ENCODE data around the gene RNF40. TPM values are rescaled to one million over a fixed set of nuclear protein-coding genes. Genes with fewer than 3 reads are reported as not detected.
A peak's percentile ranks its signal among the peaks of the same experiment; 100 is the strongest.

The RNF40 gene
- total RNA-seq, 5 donors from 2014 or later (not counting 1 experiment from before 2014, with no cell fraction given), result 55.7 to 106 (median 95.9) TPM

DNA sequence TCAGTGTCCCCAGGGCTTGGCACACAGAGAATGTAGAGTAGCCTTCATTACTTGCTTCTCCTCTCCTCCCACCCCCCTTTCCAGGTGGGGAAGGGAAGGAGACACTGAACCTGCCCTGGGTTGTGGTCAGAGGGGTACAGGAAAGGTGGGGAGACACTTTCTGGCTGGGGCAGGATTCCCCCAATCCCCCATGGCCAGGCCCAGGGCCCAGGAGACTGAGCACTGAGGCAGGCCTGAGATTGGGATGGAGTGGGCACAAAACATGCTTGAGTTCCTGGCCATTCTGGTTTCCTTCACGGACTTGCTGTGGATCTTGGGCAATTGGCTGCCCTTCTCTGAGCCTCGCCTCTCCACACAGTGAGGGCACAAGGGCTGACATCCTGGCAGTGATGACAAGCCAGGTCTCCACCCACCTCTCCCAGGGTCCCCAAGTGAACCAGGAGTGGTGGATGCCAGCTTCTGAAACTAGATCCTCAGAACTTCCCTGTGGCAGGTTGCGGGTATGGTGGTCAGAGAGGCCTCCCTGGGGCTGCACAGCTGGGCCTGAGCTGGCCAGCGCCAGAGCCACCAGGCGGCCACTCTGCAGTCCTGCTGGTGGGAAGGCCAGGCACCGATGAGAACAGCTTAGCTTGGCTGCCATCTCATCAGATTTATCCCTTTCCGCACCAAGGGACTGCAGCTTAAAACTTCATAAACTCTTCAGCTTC is 15.6 kb downstream of the RNF40 start:
- no peaks in the 10 kb centered on the region for H3K9me3 ChIP-seq
- ChIA-PET CTCF (no interaction called here), POLR2A (interaction anchor here in 1 of 2 donors (0.6 kb wide), 1 partner anchor 287 kb away, joined by 4 read pairs; no protein-coding TSS in a partner anchor)
- no peaks in the 10 kb centered on the region for H3K9me3 Mint-ChIP-seq
- H3K4me1 ChIP-seq (ENCODE audit: control insufficient read depth in 1 of 2, extremely low read depth in 1 of 2, insufficient read depth in 2 of 2, low read length in 2 of 2), result peaks cover 0 to 20% of the 10 kb centered on the region in 2 experiments
- H3K4me3 Mint-ChIP-seq, result peak overlapping the region; percentile 60 to 86 (median 83)
- peaks cover 19 to 29% (median 25%) of the 10 kb centered on the region in 3 donors for H3K4me1 Mint-ChIP-seq
- H3K27ac ChIP-seq (ENCODE audit: low read length), result no peak overlapping the region
- H3K27me3 Mint-ChIP-seq, result peaks cover 0 to 2% of the 10 kb centered on the region in 2 donors
- DNase-seq (no peak), ATAC-seq (replicated peaks in 1 of 4) (no peak)
- 98% methylated on average over 4 of the region's 7 CpGs for WGBS (ENCODE audit: insufficient coverage)
- peaks cover 7% of the 10 kb centered on the region for H3K36me3 Mint-ChIP-seq
- H3K27ac Mint-ChIP-seq, result no peak overlapping the region
- peaks cover 0 to 17% of the 10 kb centered on the region in 2 experiments for H3K27me3 ChIP-seq (replicated peaks in 1 of 2; ENCODE audit: control insufficient read depth in 2 of 2, extremely low read depth in 1 of 2, insufficient read depth in 2 of 2, low read length in 1 of 2)
- H3K36me3 ChIP-seq (ENCODE audit: control insufficient read depth in 2 of 2, extremely low read depth in 1 of 2, insufficient read depth in 1 of 2, low read length in 1 of 2), result peaks cover 4 to 5% of the 10 kb centered on the region in 2 donors
- no peak overlapping the region for H3K4me3 ChIP-seq (ENCODE audit: control insufficient read depth in 1 of 2, extremely low read depth in 1 of 2, low read length in 1 of 2)

DNA sequence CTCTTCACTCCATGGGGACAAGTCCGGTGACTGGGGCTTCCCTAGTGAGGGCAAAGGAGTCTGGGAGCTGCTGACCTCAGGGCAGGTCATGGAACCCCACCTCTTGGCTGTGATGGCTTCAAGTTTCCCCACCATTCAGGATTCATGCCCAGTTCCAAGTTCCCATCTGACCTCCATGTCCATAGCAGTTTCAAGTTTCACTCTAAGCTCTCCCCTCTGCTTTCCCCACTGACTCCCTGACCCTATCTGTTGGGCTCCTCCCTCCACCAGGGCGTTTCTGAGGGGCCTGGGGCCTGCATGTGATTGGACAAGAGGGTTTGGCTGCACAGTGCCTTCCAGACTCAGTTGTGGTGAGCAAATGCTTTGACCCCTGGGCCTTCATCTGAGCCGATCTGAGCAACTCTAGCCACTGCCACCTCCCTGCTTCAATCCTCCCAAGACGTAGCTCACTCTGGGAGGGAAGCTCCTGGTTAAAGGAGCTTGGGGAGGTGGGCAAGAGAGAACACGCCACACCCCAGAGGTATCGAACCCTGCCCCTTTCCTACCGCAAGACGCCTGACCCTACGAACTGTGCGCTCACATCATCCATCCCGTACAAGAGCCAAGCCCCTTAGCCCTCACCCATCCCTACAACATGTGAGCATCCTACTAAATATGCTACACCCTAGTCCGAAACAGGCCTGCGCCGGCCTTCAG is 16.6 kb downstream of the RNF40 start:
- Mint-ChIP-seq H3K27me3 (peaks cover 0 to 2% of the 10 kb centered on the region in 2 donors), H3K4me1 (peaks cover 15 to 22% (median 21%) of the 10 kb centered on the region in 3 donors), H3K27ac (no peak overlapping the region), H3K9me3 (no peaks in the 10 kb centered on the region), H3K4me3 (peak overlapping the region in 1 of 3 donors; percentile 2), H3K36me3 (peaks cover 8% of the 10 kb centered on the region)
- Histone ChIP-seq H3K4me3 (ENCODE audit: control insufficient read depth in 1 of 2, extremely low read depth in 1 of 2, low read length in 1 of 2) (no peak overlapping the region), H3K27ac (ENCODE audit: low read length) (no peak overlapping the region), H3K36me3 (ENCODE audit: control insufficient read depth in 2 of 2, extremely low read depth in 1 of 2, insufficient read depth in 1 of 2, low read length in 1 of 2) (peaks cover 0 to 6% of the 10 kb centered on the region in 2 donors), H3K9me3 (no peaks in the 10 kb centered on the region), H3K4me1 (ENCODE audit: control insufficient read depth in 1 of 2, extremely low read depth in 1 of 2, insufficient read depth in 2 of 2, low read length in 2 of 2) (peaks cover 0 to 20% of the 10 kb centered on the region in 2 experiments), H3K27me3 (replicated peaks in 1 of 2; ENCODE audit: control insufficient read depth in 2 of 2, extremely low read depth in 1 of 2, insufficient read depth in 2 of 2, low read length in 1 of 2) (peaks cover 0 to 19% of the 10 kb centered on the region in 2 experiments)
- WGBS (ENCODE audit: insufficient coverage), result 99% methylated on average over 9 of the region's 14 CpGs
- ChIA-PET CTCF (no interaction called here), POLR2A (no interaction called here)
- no peak for ATAC-seq (replicated peaks in 1 of 4)
- no peak for DNase-seq

DNA sequence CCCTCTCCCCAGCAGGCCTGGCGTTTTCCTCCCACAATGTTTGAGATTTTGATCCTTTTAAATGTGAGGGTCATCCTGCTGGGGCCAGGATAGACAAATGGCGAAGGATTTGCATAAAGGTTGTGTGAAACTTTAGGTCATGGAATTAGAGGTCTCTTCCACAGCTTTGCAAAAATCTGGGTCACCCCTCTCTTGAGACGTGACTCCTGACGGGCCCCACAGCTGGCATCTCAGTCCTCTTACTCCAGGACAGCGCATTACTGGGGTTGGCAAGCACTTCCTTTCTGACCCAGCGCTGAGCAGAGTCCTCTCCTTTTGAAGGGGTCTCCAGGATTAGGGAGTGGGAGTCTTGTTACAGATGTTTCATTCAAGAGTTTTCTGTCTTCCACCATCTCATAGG is 17.5 kb downstream of the RNF40 start:
- peaks cover 12 to 18% (median 18%) of the 10 kb centered on the region in 3 donors for H3K4me1 Mint-ChIP-seq
- H3K36me3 Mint-ChIP-seq, result peaks cover 8% of the 10 kb centered on the region
- H3K36me3 ChIP-seq (ENCODE audit: control insufficient read depth in 2 of 2, extremely low read depth in 1 of 2, insufficient read depth in 1 of 2, low read length in 1 of 2), result peaks cover 0 to 6% of the 10 kb centered on the region in 2 donors
- DNase-seq (no peak), ATAC-seq (replicated peaks in 1 of 4) (no peak)
- H3K27ac ChIP-seq (ENCODE audit: low read length), result no peak overlapping the region
- H3K4me3 Mint-ChIP-seq, result no peak overlapping the region
- H3K27ac Mint-ChIP-seq, result no peak overlapping the region
- H3K27me3 ChIP-seq (replicated peaks in 1 of 2; ENCODE audit: control insufficient read depth in 2 of 2, extremely low read depth in 1 of 2, insufficient read depth in 2 of 2, low read length in 1 of 2), result peaks cover 0 to 22% of the 10 kb centered on the region in 2 experiments
- no peaks in the 10 kb centered on the region for H3K9me3 Mint-ChIP-seq
- ChIA-PET CTCF (no interaction called here), POLR2A (no interaction called here)
- WGBS (ENCODE audit: insufficient coverage), result 100% methylated on average over 2 of the region's 6 CpGs
- H3K9me3 ChIP-seq, result no peaks in the 10 kb centered on the region
- no peak overlapping the region for H3K4me3 ChIP-seq (ENCODE audit: control insufficient read depth in 1 of 2, extremely low read depth in 1 of 2, low read length in 1 of 2)
- peaks cover 0 to 20% of the 10 kb centered on the region in 2 experiments for H3K4me1 ChIP-seq (ENCODE audit: control insufficient read depth in 1 of 2, extremely low read depth in 1 of 2, insufficient read depth in 2 of 2, low read length in 2 of 2)
- peaks cover 0 to 2% of the 10 kb centered on the region in 2 donors for H3K27me3 Mint-ChIP-seq

DNA sequence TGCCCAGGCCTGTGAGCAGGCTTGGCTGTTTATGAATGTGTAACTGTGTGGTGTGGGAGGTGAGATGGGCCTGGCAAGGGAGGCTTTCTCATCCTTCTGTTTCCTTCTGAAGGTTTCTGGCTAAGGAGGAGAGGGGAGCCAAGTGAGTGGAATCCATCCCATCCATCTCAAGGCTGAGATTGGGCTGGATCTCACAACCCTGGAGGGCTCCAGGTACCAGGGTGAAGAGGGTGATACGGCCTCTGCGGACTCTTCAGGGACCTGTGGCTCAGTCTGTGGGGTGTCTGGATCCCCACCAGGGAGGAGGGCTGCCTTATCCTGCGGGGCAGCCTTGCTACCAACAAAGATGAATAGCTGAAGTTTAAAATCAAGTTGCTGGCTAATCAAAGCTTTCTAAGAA is 17.9 kb downstream of the RNF40 start:
- DNase-seq (no peak), ATAC-seq (replicated peaks in 1 of 4) (no peak)
- H3K9me3 ChIP-seq, result no peaks in the 10 kb centered on the region
- H3K36me3 ChIP-seq (ENCODE audit: control insufficient read depth in 2 of 2, extremely low read depth in 1 of 2, insufficient read depth in 1 of 2, low read length in 1 of 2), result peaks cover 0 to 6% of the 10 kb centered on the region in 2 donors
- H3K9me3 Mint-ChIP-seq, result no peaks in the 10 kb centered on the region
- H3K4me1 Mint-ChIP-seq, result peaks cover 10 to 17% (median 14%) of the 10 kb centered on the region in 3 donors
- no peak overlapping the region for H3K27ac Mint-ChIP-seq
- peaks cover 0 to 22% of the 10 kb centered on the region in 2 experiments for H3K27me3 ChIP-seq (replicated peaks in 1 of 2; ENCODE audit: control insufficient read depth in 2 of 2, extremely low read depth in 1 of 2, insufficient read depth in 2 of 2, low read length in 1 of 2)
- H3K27ac ChIP-seq (ENCODE audit: low read length), result no peak overlapping the region
- POLR2A ChIA-PET, result no interaction called here
- H3K4me1 ChIP-seq (ENCODE audit: control insufficient read depth in 1 of 2, extremely low read depth in 1 of 2, insufficient read depth in 2 of 2, low read length in 2 of 2), result peaks cover 0 to 15% of the 10 kb centered on the region in 2 experiments
- no peak overlapping the region for H3K4me3 Mint-ChIP-seq
- CTCF ChIA-PET, result no interaction called here
- H3K36me3 Mint-ChIP-seq, result peaks cover 8% of the 10 kb centered on the region
- H3K27me3 Mint-ChIP-seq, result peaks cover 0 to 5% of the 10 kb centered on the region in 2 donors
- WGBS (ENCODE audit: insufficient coverage), result 73% methylated on average over 3 of the region's 3 CpGs
- no peak overlapping the region for H3K4me3 ChIP-seq (ENCODE audit: control insufficient read depth in 1 of 2, extremely low read depth in 1 of 2, low read length in 1 of 2)

DNA sequence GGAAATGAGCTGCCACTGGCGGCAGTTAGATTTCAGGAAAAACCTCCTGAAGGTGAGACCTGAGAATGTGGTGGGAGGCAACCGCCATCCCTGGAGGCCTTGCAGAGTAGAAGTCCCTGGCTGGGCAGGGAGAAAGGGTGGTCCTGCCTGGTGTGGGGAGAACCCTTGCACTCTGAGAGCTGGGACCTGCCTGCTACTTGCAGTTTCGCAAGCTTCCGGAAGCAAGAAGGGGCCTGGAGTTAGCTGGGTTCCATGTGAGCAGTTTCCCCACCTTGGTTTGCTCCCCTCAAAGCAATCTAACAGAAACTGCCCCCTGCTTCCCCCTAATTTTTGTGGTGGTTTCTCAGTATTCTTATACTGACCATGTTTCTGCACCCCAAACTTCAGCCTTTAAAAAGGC is 18.4 kb downstream of the RNF40 start:
- H3K27ac ChIP-seq (ENCODE audit: low read length), result no peak overlapping the region
- H3K27ac Mint-ChIP-seq, result no peak overlapping the region
- CTCF ChIA-PET, result no interaction called here
- H3K4me3 Mint-ChIP-seq, result no peak overlapping the region
- H3K4me3 ChIP-seq (ENCODE audit: control insufficient read depth in 1 of 2, extremely low read depth in 1 of 2, low read length in 1 of 2), result no peak overlapping the region
- no peak for ATAC-seq (replicated peaks in 1 of 4)
- H3K9me3 Mint-ChIP-seq, result no peaks in the 10 kb centered on the region
- H3K27me3 Mint-ChIP-seq, result peaks cover 0 to 8% of the 10 kb centered on the region in 2 donors
- H3K4me1 Mint-ChIP-seq, result peaks cover 13 to 17% (median 14%) of the 10 kb centered on the region in 3 donors
- POLR2A ChIA-PET, result no interaction called here
- peaks cover 8% of the 10 kb centered on the region for H3K36me3 Mint-ChIP-seq
- DNase-seq, result no peak
- peaks cover 0 to 6% of the 10 kb centered on the region in 2 donors for H3K36me3 ChIP-seq (ENCODE audit: control insufficient read depth in 2 of 2, extremely low read depth in 1 of 2, insufficient read depth in 1 of 2, low read length in 1 of 2)
- WGBS (ENCODE audit: insufficient coverage), result 50% methylated on average over 1 of the region's 4 CpGs
- peaks cover 0 to 22% of the 10 kb centered on the region in 2 experiments for H3K27me3 ChIP-seq (replicated peaks in 1 of 2; ENCODE audit: control insufficient read depth in 2 of 2, extremely low read depth in 1 of 2, insufficient read depth in 2 of 2, low read length in 1 of 2)
- no peaks in the 10 kb centered on the region for H3K9me3 ChIP-seq
- H3K4me1 ChIP-seq (ENCODE audit: control insufficient read depth in 1 of 2, extremely low read depth in 1 of 2, insufficient read depth in 2 of 2, low read length in 2 of 2), result peaks cover 0 to 11% of the 10 kb centered on the region in 2 experiments

DNA sequence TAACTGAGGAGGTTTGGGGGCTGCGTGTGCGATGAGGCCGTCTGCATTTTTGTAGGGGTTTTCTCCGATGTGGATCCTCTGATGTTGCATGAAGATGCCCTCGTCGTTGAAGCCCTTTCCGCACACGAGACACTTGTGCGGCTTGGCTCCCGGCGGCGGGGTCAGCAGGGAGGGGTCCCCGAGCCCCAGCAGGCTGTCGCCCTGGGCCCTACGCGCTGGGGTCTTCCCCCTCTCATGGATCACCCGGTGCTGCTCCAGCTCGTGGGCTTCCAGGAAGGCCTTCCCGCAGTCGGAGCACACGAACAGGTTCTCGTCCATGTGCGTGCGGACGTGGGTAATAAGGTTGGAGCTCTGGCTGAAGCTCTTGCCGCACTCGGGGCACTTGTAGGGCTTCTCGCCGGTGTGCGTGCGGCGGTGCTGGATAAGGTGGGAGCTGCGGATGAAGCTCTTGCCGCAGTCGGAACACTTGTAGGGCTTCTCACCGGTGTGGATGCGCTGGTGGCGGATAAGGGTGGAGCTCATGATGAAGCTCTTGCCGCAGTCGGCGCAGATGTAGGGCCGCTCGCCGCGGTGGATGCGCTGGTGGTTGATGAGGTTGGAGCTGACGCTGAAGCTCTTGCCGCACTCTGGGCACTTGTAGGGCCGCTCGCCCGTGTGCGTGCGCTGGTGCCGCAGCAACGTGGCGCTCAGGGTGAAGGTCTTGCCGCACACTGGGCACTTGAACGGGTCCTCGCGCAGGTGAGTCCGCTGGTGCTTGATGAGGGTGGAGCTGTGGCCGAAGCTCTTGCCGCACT is 20.6 kb downstream of the RNF40 start:
- Histone ChIP-seq H3K4me1 (ENCODE audit: control insufficient read depth in 1 of 2, extremely low read depth in 1 of 2, insufficient read depth in 2 of 2, low read length in 2 of 2) (peaks cover 2 to 17% of the 10 kb centered on the region in 2 experiments), H3K27me3 (replicated peaks in 1 of 2; ENCODE audit: control insufficient read depth in 2 of 2, extremely low read depth in 1 of 2, insufficient read depth in 2 of 2, low read length in 1 of 2) (peaks cover 0 to 26% of the 10 kb centered on the region in 2 experiments), H3K4me3 (ENCODE audit: control insufficient read depth in 1 of 2, extremely low read depth in 1 of 2, low read length in 1 of 2) (no peak overlapping the region), H3K9me3 (no peaks in the 10 kb centered on the region), H3K36me3 (ENCODE audit: control insufficient read depth in 2 of 2, extremely low read depth in 1 of 2, insufficient read depth in 1 of 2, low read length in 1 of 2) (peaks cover 0 to 6% of the 10 kb centered on the region in 2 donors), H3K27ac (ENCODE audit: low read length) (no peak overlapping the region)
- ATAC-seq (replicated peaks in 1 of 4) (no peak), DNase-seq (no peak)
- Mint-ChIP-seq H3K4me3 (no peak overlapping the region), H3K27ac (no peak overlapping the region), H3K27me3 (peaks cover 0 to 17% of the 10 kb centered on the region in 2 donors), H3K36me3 (peaks cover 8% of the 10 kb centered on the region), H3K4me1 (peaks cover 14 to 17% (median 15%) of the 10 kb centered on the region in 3 donors), H3K9me3 (no peaks in the 10 kb centered on the region)
- ChIA-PET POLR2A (no interaction called here), CTCF (interaction anchor here in 1 of 2 donors (0.6 kb wide), 1 partner anchor 30 kb away, joined by 5 read pairs; no protein-coding TSS in a partner anchor)
- WGBS (ENCODE audit: insufficient coverage), result 97% methylated on average over 59 of the region's 63 CpGs
